ENCODE data around the gene DNLZ.

The DNLZ gene

GRCh38 chr9:136337416-136338395, 25.8 kb downstream of the DNLZ start (continued):
- TF ChIP-seq ZNF449 (tag by site-specific recombination; IDR thresholded peaks at IDR 0.05) (no peak), ZNF777 (tag by site-specific recombination; IDR thresholded peaks at IDR 0.05; ENCODE audit: borderline replicate concordance) (no peak), ZIC2 (tag by site-specific recombination; IDR thresholded peaks at IDR 0.05) (0 out of 2 replicates have a peak, but pooled peaks have one; percentile 10)

- POLR2A ChIA-PET: interaction anchor here (0.5 kb wide), 1 partner anchor 91 kb away, joined by 3 read pairs; no protein-coding TSS in a partner anchor
These were observed 26.7 kb downstream of the DNLZ start for GRCh38 chr9:136336881-136337280.

GRCh38 chr9:136336156-136336870, 27.2 kb downstream of the DNLZ start:
- H3K4me3 ChIP-seq (ENCODE audit: low read depth, low read length): no peak overlapping the region
- no peaks in the 10 kb centered on the region for H3K4me1 ChIP-seq (ENCODE audit: control insufficient read depth, insufficient read depth, low read length)
- no peaks in the 10 kb centered on the region for H3K9me3 ChIP-seq (ENCODE audit: control insufficient read depth, insufficient read depth, low read depth, low read length)
- ChIA-PET CTCF (interaction anchor here (1.2 kb wide), 2 partner anchors 10 to 23 kb away, joined by 4 read pairs; no protein-coding TSS in a partner anchor), POLR2A (no interaction called here)
- H3K36me3 ChIP-seq (ENCODE audit: control insufficient read depth in 2 of 2, insufficient read depth in 1 of 2, low read length in 2 of 2): peaks cover 0 to 68% of the 10 kb centered on the region in 2 experiments; a peak in 1 of 3 replicates
- H3K27ac ChIP-seq (ENCODE audit: extremely low read depth, low read depth, low read length): no peak overlapping the region
- TF ChIP-seq KLF16 (tag by site-specific recombination; IDR thresholded peaks at IDR 0.05) (no peak), KLF17 (tag by site-specific recombination; IDR thresholded peaks at IDR 0.05) (peak; percentile 34; the same call in 1 of the 2 replicates), ZNF2 (tag by site-specific recombination; IDR thresholded peaks at IDR 0.05) (no peak), GLIS2 (tag by site-specific recombination; IDR thresholded peaks at IDR 0.05) (peak; percentile 91), ZBTB1 (tag by site-specific recombination; IDR thresholded peaks at IDR 0.05) (no peak), ZNF354C (tag by site-specific recombination; IDR thresholded peaks at IDR 0.05; ENCODE audit: borderline replicate concordance, low read depth) (no peak), EGR2 (tag by site-specific recombination; IDR thresholded peaks at IDR 0.05; ENCODE audit: low read depth) (0 out of 2 replicates have a peak, but pooled peaks have one; percentile 30), ZBTB7A (tag by site-specific recombination; IDR thresholded peaks at IDR 0.05; ENCODE audit: low read depth) (0 out of 2 replicates have a peak, but pooled peaks have one; percentile 15), PRDM6 (tag by site-specific recombination; IDR thresholded peaks at IDR 0.05) (no peak)

More at GRCh38 chr9:136336881-136337280, 26.7 kb downstream of the DNLZ start:
- Histone ChIP-seq H3K27ac (ENCODE audit: extremely low read depth, low read depth, low read length) (no peak overlapping the region), H3K36me3 (ENCODE audit: control insufficient read depth in 2 of 2, insufficient read depth in 1 of 2, low read length in 2 of 2) (peaks cover 0 to 70% of the 10 kb centered on the region in 2 experiments; a peak in 1 of 3 replicates), H3K4me3 (ENCODE audit: low read depth, low read length) (no peak overlapping the region), H3K4me1 (ENCODE audit: control insufficient read depth, insufficient read depth, low read length) (no peaks in the 10 kb centered on the region), H3K9me3 (ENCODE audit: control insufficient read depth, insufficient read depth, low read depth, low read length) (no peaks in the 10 kb centered on the region)
- CTCF ChIA-PET: interaction anchor here (0.9 to 1.8 kb wide), 5 partner anchors 9 to 295 kb away, joined by 3 to 7 read pairs (median 3); no protein-coding TSS in a partner anchor
- TF ChIP-seq ZBTB44 (tag by site-specific recombination; IDR thresholded peaks at IDR 0.05) (no peak), ZNF354C (tag by site-specific recombination; IDR thresholded peaks at IDR 0.05; ENCODE audit: borderline replicate concordance, low read depth) (no peak), ZNF677 (tag by site-specific recombination; IDR thresholded peaks at IDR 0.05) (no peak), MEIS1 (CRISPR knock-in tag; IDR thresholded peaks at IDR 0.05; ENCODE audit: borderline replicate concordance) (no peak), ZNF843 (tag by site-specific recombination; IDR thresholded peaks at IDR 0.05) (no peak), CTCF (tag by site-specific recombination; IDR thresholded peaks at IDR 0.05) (no peak), ZSCAN16 (tag by site-specific recombination; IDR thresholded peaks at IDR 0.05) (no peak), ZNF133 (tag by site-specific recombination; IDR thresholded peaks at IDR 0.05) (no peak), ZNF707 (tag by site-specific recombination; IDR thresholded peaks at IDR 0.05) (no peak)
